Loucy (cell line): ENCODE measurements around the gene PDIA4.

Experiments used
- H2AFZ ChIP-seq: fragments of 200-600 bp; sonication (generic); 2 replicates; pipeline ENCODE4 v1.6.0; 2016; ENCODE audit warnings: antibody characterized with exemption, mild to moderate bottlenecking, low read length, moderate library complexity
- H3F3A ChIP-seq: fragments of 200-600 bp; 2 replicates; pipeline ENCODE4 v1.6.0; 2016; ENCODE audit warnings: antibody characterized with exemption, low read depth, mild to moderate bottlenecking
- H3K27me3 ChIP-seq: fragments of 200-600 bp; sonication (generic); 2 replicates; pipeline ENCODE4 v1.6.1; 2014; ENCODE audit warnings: low read length, mild to moderate bottlenecking; ENCODE audit not compliant: insufficient read depth, poor library complexity, severe bottlenecking
- H3K36me3 ChIP-seq: fragments of 200-600 bp; sonication (generic); 2 replicates; pipeline ENCODE4 v1.6.1; 2016; ENCODE audit warnings: low read length; ENCODE audit not compliant: insufficient read depth
- H3K4me1 ChIP-seq: fragments of 200-600 bp; sonication (generic); 2 replicates; pipeline ENCODE4 v1.5.1; 2014; ENCODE audit warnings: low read length, mild to moderate bottlenecking; ENCODE audit not compliant: insufficient read depth, poor library complexity, severe bottlenecking
- H3K4me2 ChIP-seq: fragments of 200-600 bp; sonication (generic); 2 replicates; pipeline ENCODE4 v1.6.0; 2014; ENCODE audit warnings: antibody characterized with exemption, low read length, low read depth, mild to moderate bottlenecking; ENCODE audit not compliant: poor library complexity, severe bottlenecking
- H3K4me3 ChIP-seq: fragments of 200-600 bp; sonication (generic); 2 replicates; pipeline ENCODE4 v1.5.1; 2014; ENCODE audit warnings: low read length, mild to moderate bottlenecking, mixed read lengths; ENCODE audit not compliant: poor library complexity, severe bottlenecking
- H3K79me2 ChIP-seq: fragments of 200-600 bp; sonication (generic); 2 replicates; pipeline ENCODE4 v1.6.1; 2014; ENCODE audit warnings: low read length; ENCODE audit not compliant: insufficient read depth
- H3K9ac ChIP-seq: fragments of 200-600 bp; sonication (generic); 2 replicates; pipeline ENCODE4 v1.6.0; 2014; ENCODE audit warnings: mild to moderate bottlenecking, low read depth, low read length, moderate library complexity; ENCODE audit not compliant: poor library complexity, severe bottlenecking
- H3K9me2 ChIP-seq: fragments of 200-600 bp; sonication (generic); replicated peaks from 2 replicates; pipeline ENCODE4 v1.6.1; 2016; ENCODE audit warnings: low read depth, low read length, mixed read lengths
- H3K9me3 ChIP-seq: fragments of 200-600 bp; sonication (generic); 2 replicates; pipeline ENCODE4 v1.6.1; 2014; ENCODE audit warnings: mild to moderate bottlenecking, antibody characterized with exemption, low read length, low read depth; ENCODE audit not compliant: insufficient read depth
- H4K20me1 ChIP-seq: fragments of 200-600 bp; sonication (generic); 2 replicates; pipeline ENCODE4 v1.6.0; 2014; ENCODE audit warnings: antibody characterized with exemption, low read length, mild to moderate bottlenecking; ENCODE audit not compliant: insufficient read depth, poor library complexity, severe bottlenecking
- CTCF ChIP-seq: fragments of 200-600 bp; sonication (generic); conservative IDR thresholded peaks from 2 replicates; pipeline ENCODE4 v1.5.1; 2014; ENCODE audit warnings: mild to moderate bottlenecking, antibody characterized with exemption, low read length
- EZH2phosphoT487 ChIP-seq: fragments of 200-600 bp; IDR thresholded peaks from 2 replicates; pipeline ENCODE4 v1.6.1; 2018; ENCODE audit warnings: antibody characterized with exemption, mild to moderate bottlenecking, moderate library complexity, borderline replicate concordance

PDIA4 gene

GRCh38 chr7:149004405-149005370, 23.6 kb downstream of the PDIA4 start:
- H3K4me3 ChIP-seq, result no peak overlapping the region
- H3K4me1 ChIP-seq, result no peaks in the 10 kb centered on the region
- no peaks in the 10 kb centered on the region for H3K79me2 ChIP-seq
- TF ChIP-seq EZH2phosphoT487, result no peak
- no peak for TF ChIP-seq CTCF
- peaks cover 74% of the 10 kb centered on the region for H3K36me3 ChIP-seq
- H3K27me3 ChIP-seq, result no peaks in the 10 kb centered on the region
- no peak overlapping the region for H3K9ac ChIP-seq
- H3K9me3 ChIP-seq, result no peaks in the 10 kb centered on the region
- peaks cover 10% of the 10 kb centered on the region for H4K20me1 ChIP-seq
- no peaks in the 10 kb centered on the region for H3F3A ChIP-seq
- no peak overlapping the region for H3K4me2 ChIP-seq
- H3K9me2 ChIP-seq, result no peaks in the 10 kb centered on the region
- no peak overlapping the region for H2AFZ ChIP-seq

- H3F3A ChIP-seq, result no peaks in the 10 kb centered on the region
- peaks cover 10% of the 10 kb centered on the region for H4K20me1 ChIP-seq
- H3K79me2 ChIP-seq, result no peaks in the 10 kb centered on the region
- H3K4me3 ChIP-seq, result no peak overlapping the region
- H3K9me3 ChIP-seq, result no peaks in the 10 kb centered on the region
- H3K9me2 ChIP-seq, result no peaks in the 10 kb centered on the region
- H3K9ac ChIP-seq, result no peak overlapping the region
- H3K4me1 ChIP-seq, result no peaks in the 10 kb centered on the region
- peaks cover 66% of the 10 kb centered on the region for H3K36me3 ChIP-seq
- no peaks in the 10 kb centered on the region for H3K27me3 ChIP-seq
- TF ChIP-seq EZH2phosphoT487 (no peak), CTCF (no peak)
- no peak overlapping the region for H2AFZ ChIP-seq
- no peak overlapping the region for H3K4me2 ChIP-seq
Observed at GRCh38 chr7:149003560-149004305, 24.6 kb downstream of the PDIA4 start.

GRCh38 chr7:149003018-149003417, 25.3 kb downstream of the PDIA4 start:
- TF ChIP-seq CTCF, result no peak
- Histone ChIP-seq H3K4me2 (no peak overlapping the region), H3K9ac (no peak overlapping the region), H3F3A (no peaks in the 10 kb centered on the region), H3K36me3 (peaks cover 61% of the 10 kb centered on the region), H3K4me3 (no peak overlapping the region), H3K27me3 (no peaks in the 10 kb centered on the region), H3K79me2 (no peaks in the 10 kb centered on the region), H4K20me1 (peaks cover 10% of the 10 kb centered on the region), H3K4me1 (no peaks in the 10 kb centered on the region), H3K9me2 (no peaks in the 10 kb centered on the region), H2AFZ (no peak overlapping the region), H3K9me3 (no peaks in the 10 kb centered on the region)
